ENCODE measurements around the gene SPAG16.

- no peak for TF ChIP-seq POLR2A (IDR thresholded peaks at IDR 0.05; ENCODE audit: extremely low read depth, insufficient read length)
- TF ChIP-seq CTCF (IDR thresholded peaks at IDR 0.05; ENCODE audit: low read depth, low read length): no peak
- TF ChIP-seq MAX (IDR thresholded peaks at IDR 0.05; ENCODE audit: low read depth, low read length): no peak
Observed at GRCh38 chr2:213846856-213847255, 562.6 kb downstream of the SPAG16 start.

Data from NB4 (cell line).